NCI-H1417 (cell line): ENCODE data around the gene PLA1A.
A peak's percentile ranks its signal among the peaks of the same experiment; 100 is the strongest.
"Not testable (repeated sequence)": the region's sequence is repeated elsewhere in the genome, so short reads cannot be mapped to it uniquely, and the experiment has no call there.

Experiments used
- DNase-seq, 3 experiments: peaks; one replicate each; lab custom pipeline; 2025; lab: John Stamatoyannopoulos, UW

Gene PLA1A

GRCh38 chr3:119662604-119663373, 65.1 kb downstream of the PLA1A start:
- DNase-seq = no peak

- DNase-seq = no peak
Measured at GRCh38 chr3:119663885-119664284, 66.2 kb downstream of the PLA1A start.

GRCh38 chr3:119664370-119664769, 66.7 kb downstream of the PLA1A start:
- no peak for DNase-seq

- no peak for DNase-seq
Measured at GRCh38 chr3:119664850-119665379, 67.2 kb downstream of the PLA1A start.

- DNase-seq = no peak
Measured at GRCh38 chr3:119665954-119666559, 68.4 kb downstream of the PLA1A start.

GRCh38 chr3:119669906-119670570, 72.4 kb downstream of the PLA1A start:
- DNase-seq = no peak

GRCh38 chr3:119672776-119673175, 75.1 kb downstream of the PLA1A start:
- no peak for DNase-seq

GRCh38 chr3:119673875-119674274, 76.2 kb downstream of the PLA1A start:
- DNase-seq = no peak

- no peak for DNase-seq
Measured at GRCh38 chr3:119675188-119675874, 77.6 kb downstream of the PLA1A start.

GRCh38 chr3:119676020-119676419, 78.3 kb downstream of the PLA1A start:
- DNase-seq = no peak

- DNase-seq = peak; percentile 96 to 100 (median 97)
Measured at GRCh38 chr3:119676771-119677640, 79.3 kb downstream of the PLA1A start, which contains the start of gene COX17. Gene COX17 (minus strand): TSS chr3:119677406. CDS start chr3:119677310, 96 bp downstream.

- DNase-seq = no peak
Measured at GRCh38 chr3:119677641-119677934, 79.9 kb downstream of the PLA1A start.

GRCh38 chr3:119678209-119678608, 80.5 kb downstream of the PLA1A start:
- DNase-seq = not testable (repeated sequence)
